K562 (cell line): ENCODE measurements around the gene DDAH2. TPM values are rescaled to one million over a fixed set of nuclear protein-coding genes. Genes with fewer than 3 reads are reported as not detected.

ENCODE experiments used
- ATF1 ChIP-seq, 2 experiments: fragments of 450-650 bp in 1 of 2; IDR thresholded peaks; 2 replicates each; pipeline ENCODE4 v1.6.1; 2016; ENCODE audit warnings: missing compliant biosample characterization in 1 of 2, missing genetic modification characterization in 1 of 2
- CXXC5 ChIP-seq: fragments of 250-450 bp; sonication (Bioruptor Pico); IDR thresholded peaks from 2 replicates; pipeline ENCODE4 v1.8.0; 2022; ENCODE audit warnings: inconsistent platforms, mild to moderate bottlenecking, moderate library complexity
- EP400 ChIP-seq: fragments of 450-650 bp; IDR thresholded peaks from 2 replicates; pipeline ENCODE4 v1.6.1; 2017; ENCODE audit warnings: antibody characterized with exemption, mild to moderate bottlenecking, moderate library complexity
- HES1 ChIP-seq: fragments of 450-650 bp; IDR thresholded peaks from 2 replicates; pipeline ENCODE4 v1.6.1; 2016; ENCODE audit warnings: low read depth, mild to moderate bottlenecking, moderate library complexity
- HNRNPLL ChIP-seq: fragments of 200-400 bp; formaldehyde crosslinking; IDR thresholded peaks from 2 replicates; pipeline ENCODE4 v1.6.1; 2017; ENCODE audit warnings: low read length, low read depth, mild to moderate bottlenecking; ENCODE audit not compliant: poor library complexity, severe bottlenecking
- TBL1XR1 ChIP-seq, 2 experiments: IDR thresholded peaks; 2 replicates each; pipeline ENCODE4 v1.6.1; 2012; ENCODE audit warnings: improper control_type of control experiment in 2 of 2, low read length in 2 of 2, mild to moderate bottlenecking in 1 of 2
- USF2 ChIP-seq: sonication (generic); formaldehyde crosslinking; IDR thresholded peaks from 2 replicates; pipeline ENCODE4 v1.5.0; 2020; ENCODE audit warnings: missing genetic modification reagents
- YBX1 ChIP-seq: fragments of 450-650 bp; IDR thresholded peaks from 2 replicates; pipeline ENCODE4 v1.7.1; 2016; ENCODE audit warnings: mild to moderate bottlenecking
- ZBTB11 ChIP-seq, 3 experiments: fragments of 200-800 bp in 1 of 3; fragments of 250-450 bp in 1 of 3; fragments of 450-650 bp in 1 of 3; sonication (Bioruptor Pico) in 1 of 3; sonication (Bioruptor generic) in 1 of 3; formaldehyde crosslinking in 1 of 3; IDR thresholded peaks; 2 replicates each; pipeline versions ENCODE4 v1.6.1 to v1.8.0; 2016 to 2022; ENCODE audit warnings: mild to moderate bottlenecking in 2 of 3, missing genetic modification characterization in 2 of 3, missing compliant biosample characterization in 1 of 3, moderate library complexity in 1 of 3
- ZNF445 ChIP-seq: fragments of 250-450 bp; sonication (Bioruptor Pico); IDR thresholded peaks from 2 replicates; pipeline ENCODE4 v1.4.0; 2020; ENCODE audit warnings: low read depth, mild to moderate bottlenecking, moderate library complexity
- ZSCAN32 ChIP-seq: fragments of 450-650 bp; formaldehyde crosslinking; IDR thresholded peaks from 2 replicates; pipeline ENCODE4 v1.4.0; 2020; ENCODE audit warnings: mild to moderate bottlenecking, moderate library complexity
- polyA plus RNA-seq, 8 experiments: library from polyadenylated mRNA; depleted of rRNA in 4 of 8; stranded (reverse) in 5 of 8; unstranded in 3 of 8; fragments of >200 nt; fragmentation: Nextera tagmentation in 2 of 8; fragmentation: Illumina TruSeq in 1 of 8; extraction: Ambion mirVana in 2 of 8; extraction: Trizol in 1 of 8; gene quantifications; 2 replicates each; pipeline versions ENCODE4 v1.2.1 to v1.2.3, GENCODE V29; 2011 to 2014; ENCODE audit warnings: inconsistent platforms in 1 of 8, missing spikeins in 1 of 8
- total RNA-seq, 7 experiments: library from RNA; depleted of rRNA in 6 of 7; stranded (reverse); fragments of >200 nt in 6 of 7; fragmentation: Illumina TruSeq in 2 of 7; extraction: Trizol in 2 of 7; gene quantifications; 2 replicates each; pipeline versions ENCODE4 v1.2.1 to v1.2.3, GENCODE V29; 2011 to 2021; ENCODE audit warnings: low replicate concordance in 1 of 7
- TF ChIP-seq, protein P1 (sequence below), 2 experiments: fragments of 450-650 bp; IDR thresholded peaks; 2 replicates each; pipeline ENCODE4 v1.6.1; 2016; ENCODE audit warnings: mild to moderate bottlenecking in 2 of 2, borderline replicate concordance in 1 of 2, low read depth in 1 of 2, moderate library complexity in 1 of 2

The DDAH2 gene
- total and polyA plus RNA-seq, 9 of the 15 experiments (the other 6 are each of a cell fraction or from before 2014, with no cell fraction given) = 1.8 to 45.4 (median 21.4) TPM

- peak in 1 of 3 experiments; percentile 66; a peak in 1 of 6 replicates for TF ChIP-seq ZBTB11 (CRISPR knock-in tag; IDR thresholded peaks at IDR 0.05)
- no peak for TF ChIP-seq ZSCAN32
- TF ChIP-seq, protein P1, sequence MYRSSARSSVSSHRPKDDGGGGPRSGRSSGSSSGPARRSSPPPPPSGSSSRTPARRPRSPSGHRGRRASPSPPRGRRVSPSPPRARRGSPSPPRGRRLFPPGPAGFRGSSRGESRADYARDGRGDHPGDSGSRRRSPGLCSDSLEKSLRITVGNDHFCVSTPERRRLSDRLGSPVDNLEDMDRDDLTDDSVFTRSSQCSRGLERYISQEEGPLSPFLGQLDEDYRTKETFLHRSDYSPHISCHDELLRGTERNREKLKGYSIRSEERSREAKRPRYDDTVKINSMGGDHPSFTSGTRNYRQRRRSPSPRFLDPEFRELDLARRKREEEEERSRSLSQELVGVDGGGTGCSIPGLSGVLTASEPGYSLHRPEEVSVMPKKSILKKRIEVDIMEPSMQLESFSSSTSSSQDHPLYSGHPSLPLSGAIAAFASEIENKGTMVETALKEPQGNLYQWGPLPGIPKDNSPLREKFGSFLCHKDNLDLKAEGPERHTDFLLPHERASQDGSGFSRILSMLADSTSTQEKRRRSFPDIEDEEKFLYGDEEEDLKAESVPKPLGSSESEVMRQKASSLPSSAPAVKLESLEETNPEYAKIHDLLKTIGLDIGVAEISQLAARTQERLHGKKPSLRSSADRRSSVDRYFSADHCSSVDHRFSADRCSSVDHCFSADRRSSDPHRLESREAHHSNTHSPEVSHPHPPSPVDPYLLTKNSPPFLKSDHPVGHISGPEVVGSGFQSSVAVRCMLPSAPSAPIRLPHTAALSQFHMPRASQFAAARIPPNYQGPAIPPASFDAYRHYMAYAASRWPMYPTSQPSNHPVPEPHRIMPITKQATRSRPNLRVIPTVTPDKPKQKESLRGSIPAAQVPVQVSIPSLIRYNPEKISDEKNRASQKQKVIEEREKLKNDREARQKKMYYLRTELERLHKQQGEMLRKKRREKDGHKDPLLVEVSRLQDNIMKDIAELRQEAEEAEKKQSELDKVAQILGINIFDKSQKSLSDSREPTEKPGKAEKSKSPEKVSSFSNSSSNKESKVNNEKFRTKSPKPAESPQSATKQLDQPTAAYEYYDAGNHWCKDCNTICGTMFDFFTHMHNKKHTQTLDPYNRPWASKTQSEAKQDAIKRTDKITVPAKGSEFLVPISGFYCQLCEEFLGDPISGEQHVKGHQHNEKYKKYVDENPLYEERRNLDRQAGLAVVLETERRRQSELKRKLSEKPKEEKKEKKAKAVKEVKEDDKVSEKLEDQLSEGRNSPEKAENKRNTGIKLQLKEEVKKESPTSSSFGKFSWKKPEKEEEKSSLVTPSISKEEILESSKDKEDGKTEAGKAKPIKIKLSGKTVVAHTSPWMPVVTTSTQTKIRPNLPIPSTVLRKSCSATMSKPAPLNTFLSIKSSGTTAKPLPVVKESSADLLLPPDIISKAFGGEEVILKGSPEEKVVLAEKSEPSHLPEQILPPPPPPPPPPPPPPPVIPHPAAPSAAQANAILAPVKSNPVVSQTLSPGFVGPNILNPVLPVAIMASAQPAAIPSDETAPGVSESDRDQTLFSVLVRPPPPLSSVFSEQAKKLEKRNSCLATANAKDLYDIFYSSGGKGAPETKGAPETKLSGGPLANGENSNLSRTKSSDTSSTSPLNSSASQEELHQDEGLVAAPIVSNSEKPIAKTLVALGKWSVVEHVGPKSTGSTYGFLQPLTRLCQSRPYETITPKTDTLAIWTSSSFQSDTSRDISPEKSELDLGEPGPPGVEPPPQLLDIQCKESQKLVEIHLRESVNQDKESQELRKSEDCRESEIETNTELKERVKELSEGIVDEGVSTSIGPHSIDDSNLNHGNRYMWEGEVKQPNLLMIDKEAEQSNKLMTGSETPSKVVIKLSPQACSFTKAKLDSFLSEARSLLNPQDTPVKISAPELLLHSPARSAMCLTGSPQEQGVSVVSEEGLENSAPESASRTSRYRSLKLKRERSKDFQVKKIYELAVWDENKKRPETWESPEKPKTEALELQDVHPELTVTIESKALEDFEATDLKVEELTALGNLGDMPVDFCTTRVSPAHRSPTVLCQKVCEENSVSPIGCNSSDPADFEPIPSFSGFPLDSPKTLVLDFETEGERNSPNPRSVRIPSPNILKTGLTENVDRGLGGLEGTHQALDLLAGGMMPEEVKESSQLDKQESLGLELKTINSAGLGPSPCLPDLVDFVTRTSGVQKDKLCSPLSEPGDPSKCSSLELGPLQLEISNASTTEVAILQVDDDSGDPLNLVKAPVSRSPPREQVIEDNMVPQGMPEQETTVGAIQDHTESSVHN (IDR thresholded peaks at IDR 0.05; ENCODE audit: borderline replicate concordance in 1 of 2, low read depth in 1 of 2) = peak in 1 of 2 experiments; percentile 87; a peak in 2 of 4 replicates
- no peak for TF ChIP-seq YBX1
- no peak; the same call in 1 of the 2 replicates for TF ChIP-seq ATF1 (CRISPR knock-in tag; IDR thresholded peaks at IDR 0.05)
- peak; percentile 97 for TF ChIP-seq ATF1 (tag; IDR thresholded peaks at IDR 0.05)
- TF ChIP-seq USF2 (CRISPR knock-in tag) = no peak; the same call in 1 of the 2 replicates
- TF ChIP-seq HNRNPLL = peak; percentile 52
- peak; percentile 93 for TF ChIP-seq HES1
- no peak; the same call in 1 of the 2 replicates for TF ChIP-seq ZNF445 (CRISPR knock-in tag)
- peak; percentile 23 to 98; a peak in 3 of 4 replicates for TF ChIP-seq TBL1XR1 (IDR thresholded peaks at IDR 0.05; ENCODE audit: low read length in 2 of 2)
- no peak for TF ChIP-seq EP400
- peak; percentile 91 for TF ChIP-seq CXXC5 (CRISPR knock-in tag)
These were observed 48.0 kb upstream of the DDAH2 start, which contains the start of gene VWA7 (continued) for GRCh38 chr6:31776989-31777666.
